ENCODE results near the gene LCNL1. TPM values are rescaled to one million over a fixed set of nuclear protein-coding genes. Genes with fewer than 3 reads are reported as not detected.
A peak's percentile ranks its signal among the peaks of the same experiment; 100 is the strongest.

LCNL1 gene
- total and polyA plus RNA-seq, 2 of the 13 experiments (the other 11 are each of a cell fraction or from before 2014, with no cell fraction given): not detected

- no peak for TF ChIP-seq ARID5B (CRISPR knock-in tag; IDR thresholded peaks at IDR 0.05)
- 0 out of 2 replicates have a peak, but pooled peaks have one; percentile 40 for TF ChIP-seq HNF4G (IDR thresholded peaks at IDR 0.05; ENCODE audit: borderline replicate concordance, low read depth, low read length)
- TF ChIP-seq HNF4G (CRISPR knock-in tag; IDR thresholded peaks at IDR 0.05; ENCODE audit: borderline replicate concordance, low read depth): no peak
- no peak for TF ChIP-seq SUZ12 (IDR thresholded peaks at IDR 0.05; ENCODE audit: low read depth, low read length)
- TF ChIP-seq TIGD3 (CRISPR knock-in tag; IDR thresholded peaks at IDR 0.05; ENCODE audit: borderline replicate concordance): no peak
- no peak for TF ChIP-seq ZNF776 (CRISPR knock-in tag; IDR thresholded peaks at IDR 0.05)
- TF ChIP-seq NR2F1 (CRISPR knock-in tag; IDR thresholded peaks at IDR 0.05): no peak
- TF ChIP-seq ZFP91 (CRISPR knock-in tag; IDR thresholded peaks at IDR 0.05; ENCODE audit: borderline replicate concordance): 0 out of 2 replicates have a peak, but pooled peaks have one; percentile 15
- peak; percentile 78 for TF ChIP-seq ZNF777 (CRISPR knock-in tag; IDR thresholded peaks at IDR 0.05)
- no peak for TF ChIP-seq ZC3H13 (CRISPR knock-in tag; IDR thresholded peaks at IDR 0.05)
- TF ChIP-seq PHF21A (CRISPR knock-in tag; IDR thresholded peaks at IDR 0.05): no peak
- no peak for TF ChIP-seq KLF16 (CRISPR knock-in tag; IDR thresholded peaks at IDR 0.05)
- no peak for TF ChIP-seq ZNF782 (CRISPR knock-in tag; IDR thresholded peaks at IDR 0.05; ENCODE audit: borderline replicate concordance)
- no peak for TF ChIP-seq RBM39 (IDR thresholded peaks at IDR 0.05; ENCODE audit: low read depth, low read length, poor library complexity, severe bottlenecking)
- TF ChIP-seq PHF5A (CRISPR knock-in tag; IDR thresholded peaks at IDR 0.05; ENCODE audit: low read depth, unreplicated experiment): no peak
- no peak for TF ChIP-seq SOX5 (CRISPR knock-in tag; IDR thresholded peaks at IDR 0.05; ENCODE audit: borderline replicate concordance)
- TF ChIP-seq ZFYVE20 (CRISPR knock-in tag; IDR thresholded peaks at IDR 0.05; ENCODE audit: borderline replicate concordance, low read depth): no peak
- 0 out of 2 replicates have a peak, but pooled peaks have one; percentile 25 for TF ChIP-seq DPF2 (CRISPR knock-in tag; IDR thresholded peaks at IDR 0.05; ENCODE audit: borderline replicate concordance, low read depth)
- no peak for TF ChIP-seq TCF7L2 (IDR thresholded peaks at IDR 0.05; ENCODE audit: low read depth, low read length)
- TF ChIP-seq EEA1 (CRISPR knock-in tag; IDR thresholded peaks at IDR 0.05; ENCODE audit: borderline replicate concordance): no peak
- TF ChIP-seq GZF1 (CRISPR knock-in tag; IDR thresholded peaks at IDR 0.05): no peak
- TF ChIP-seq KMT2A (CRISPR knock-in tag; IDR thresholded peaks at IDR 0.05): no peak
Observed at GRCh38 chr9:137001857-137002645, 19.3 kb downstream of the LCNL1 start (continued).
